ENCODE data around the gene CST7. TPM values are rescaled to one million over a fixed set of nuclear protein-coding genes. Genes with fewer than 3 reads are reported as not detected.
A peak's percentile ranks its signal among the peaks of the same experiment; 100 is the strongest.

Gene CST7
- total RNA-seq, 4 donors from 2014 or later = 4.2 to 4.7 (median 4.4) TPM; not detected in 1

DNA sequence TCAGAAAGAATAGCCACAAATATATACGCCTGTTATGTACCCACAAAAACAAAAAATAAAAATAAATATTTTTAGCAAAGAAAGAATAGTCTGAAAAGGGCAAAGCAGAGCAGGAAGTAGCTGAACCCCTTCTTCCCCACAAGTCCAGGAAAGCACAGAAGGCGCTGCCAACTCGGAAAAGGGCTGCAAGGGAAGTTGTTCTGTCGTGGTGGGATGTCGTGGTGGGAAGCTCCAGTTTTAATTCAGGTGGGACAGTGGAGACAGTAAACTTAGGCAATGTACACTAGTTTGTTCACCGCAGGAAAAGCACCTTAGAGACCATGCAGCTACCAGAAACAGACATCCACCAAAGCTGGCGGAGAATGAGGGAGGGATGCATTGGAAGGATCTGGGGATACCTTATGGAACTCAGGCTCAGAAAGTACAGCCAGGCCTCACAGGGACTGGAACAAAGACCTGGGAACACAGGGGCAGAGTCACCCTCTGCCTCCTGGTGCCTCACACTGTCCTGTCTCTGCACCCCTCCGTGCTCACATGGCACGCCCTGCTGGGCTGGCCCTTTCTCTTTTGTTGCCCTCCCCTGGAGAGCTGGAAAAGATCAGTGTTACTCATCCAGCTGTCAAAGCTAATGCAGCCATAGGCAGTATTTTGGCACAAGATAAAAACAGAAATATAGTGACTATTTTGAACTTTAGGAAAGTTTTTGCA, 46.8 kb downstream of the CST7 start:
- H3K9me3 ChIP-seq = no peaks in the 10 kb centered on the region
- H3K36me3 ChIP-seq = no peaks in the 10 kb centered on the region
- H3K4me1 ChIP-seq = peaks cover 0 to 52% (median 6%) of the 10 kb centered on the region in 4 donors
- no peak overlapping the region for H3K4me3 ChIP-seq
- TF ChIP-seq, protein P1, sequence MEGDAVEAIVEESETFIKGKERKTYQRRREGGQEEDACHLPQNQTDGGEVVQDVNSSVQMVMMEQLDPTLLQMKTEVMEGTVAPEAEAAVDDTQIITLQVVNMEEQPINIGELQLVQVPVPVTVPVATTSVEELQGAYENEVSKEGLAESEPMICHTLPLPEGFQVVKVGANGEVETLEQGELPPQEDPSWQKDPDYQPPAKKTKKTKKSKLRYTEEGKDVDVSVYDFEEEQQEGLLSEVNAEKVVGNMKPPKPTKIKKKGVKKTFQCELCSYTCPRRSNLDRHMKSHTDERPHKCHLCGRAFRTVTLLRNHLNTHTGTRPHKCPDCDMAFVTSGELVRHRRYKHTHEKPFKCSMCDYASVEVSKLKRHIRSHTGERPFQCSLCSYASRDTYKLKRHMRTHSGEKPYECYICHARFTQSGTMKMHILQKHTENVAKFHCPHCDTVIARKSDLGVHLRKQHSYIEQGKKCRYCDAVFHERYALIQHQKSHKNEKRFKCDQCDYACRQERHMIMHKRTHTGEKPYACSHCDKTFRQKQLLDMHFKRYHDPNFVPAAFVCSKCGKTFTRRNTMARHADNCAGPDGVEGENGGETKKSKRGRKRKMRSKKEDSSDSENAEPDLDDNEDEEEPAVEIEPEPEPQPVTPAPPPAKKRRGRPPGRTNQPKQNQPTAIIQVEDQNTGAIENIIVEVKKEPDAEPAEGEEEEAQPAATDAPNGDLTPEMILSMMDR (IDR thresholded peaks at IDR 0.05) = no peak
- no peak for TF ChIP-seq POLR2A (IDR thresholded peaks at IDR 0.05)
- H3K27ac ChIP-seq = no peak overlapping the region
- no peak for DNase-seq
- no peaks in the 10 kb centered on the region for H3K27me3 ChIP-seq

DNA sequence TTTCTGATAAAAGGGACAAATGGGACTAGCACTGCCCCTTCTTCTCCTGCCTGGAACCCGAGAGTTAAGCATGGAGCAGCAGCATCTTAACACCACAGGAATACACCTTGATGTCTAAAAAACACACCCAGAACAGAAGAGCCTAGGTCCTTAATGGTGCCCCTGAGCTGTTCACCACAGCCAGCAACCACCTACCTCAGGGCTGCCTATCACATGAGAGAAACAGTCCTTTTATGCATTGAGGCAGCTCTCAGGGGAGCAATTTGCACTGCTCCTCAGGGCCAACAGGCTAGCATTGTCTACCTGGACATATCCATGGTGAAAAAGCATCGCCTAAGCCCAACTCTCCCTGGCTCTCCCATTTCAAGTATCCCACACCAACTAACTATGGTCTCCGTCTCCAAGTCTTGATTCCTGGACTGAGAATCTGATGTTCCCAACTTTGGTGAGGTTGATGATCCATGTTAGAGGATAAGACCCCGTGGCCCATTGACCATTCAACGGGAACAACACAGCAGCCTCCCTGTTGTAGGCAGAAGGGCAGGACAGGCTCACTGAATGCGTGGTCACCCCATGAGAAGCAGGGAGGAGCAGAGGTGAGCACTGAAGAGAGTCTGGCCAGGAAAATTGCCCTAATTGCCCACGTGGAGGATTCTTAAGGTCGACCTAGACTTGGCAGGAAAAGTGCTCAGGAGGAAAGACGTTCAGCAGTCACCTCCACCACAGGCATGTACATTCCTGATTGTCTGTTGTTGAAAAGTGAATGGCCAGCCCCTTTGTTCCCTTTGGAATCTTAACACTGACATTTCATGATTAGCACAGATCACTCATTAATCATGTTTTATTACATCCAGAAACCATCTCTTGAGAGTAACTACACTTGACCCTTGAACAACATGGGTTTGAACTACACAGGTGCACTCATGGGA, 47.6 kb downstream of the CST7 start:
- peak overlapping the region in 2 of 4 donors; percentile 29 to 74 for H3K27ac ChIP-seq
- no peaks in the 10 kb centered on the region for H3K36me3 ChIP-seq
- DNase-seq = peak in 1 of 3 donors; percentile 53
- no peaks in the 10 kb centered on the region for H3K27me3 ChIP-seq
- TF ChIP-seq, protein P1 (IDR thresholded peaks at IDR 0.05) = peak in 2 of 6 experiments; percentile 4 to 17
- no peak for TF ChIP-seq POLR2A (IDR thresholded peaks at IDR 0.05)
- H3K4me3 ChIP-seq = no peak overlapping the region
- peaks cover 0 to 44% (median 4%) of the 10 kb centered on the region in 4 donors for H3K4me1 ChIP-seq
- H3K9me3 ChIP-seq = no peaks in the 10 kb centered on the region

DNA sequence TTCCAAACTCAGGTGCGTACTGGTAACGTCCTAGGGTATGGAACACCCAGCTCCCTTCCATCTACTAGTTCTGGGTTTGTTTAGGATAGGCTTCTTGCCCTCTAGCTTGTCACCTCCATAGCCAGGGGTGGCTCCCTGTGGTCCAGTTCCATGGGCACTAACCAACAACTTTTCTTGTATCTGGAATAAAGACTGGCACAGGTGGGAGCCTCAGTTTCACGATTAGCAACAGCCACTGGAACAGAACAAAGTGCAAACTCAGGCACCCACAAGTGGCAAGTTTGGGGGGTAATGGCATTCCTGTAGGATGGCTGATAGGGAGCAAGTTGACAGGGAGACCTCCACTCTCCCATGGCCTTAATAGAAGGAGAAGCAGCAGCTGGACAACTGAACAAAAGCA, 49.1 kb downstream of the CST7 start:
- no peak for DNase-seq
- Histone ChIP-seq H3K36me3 (no peaks in the 10 kb centered on the region), H3K27me3 (no peaks in the 10 kb centered on the region), H3K27ac (peak overlapping the region in 2 of 4 donors; percentile 62 to 64), H3K9me3 (no peaks in the 10 kb centered on the region), H3K4me3 (no peak overlapping the region), H3K4me1 (peaks cover 0 to 40% (median 3%) of the 10 kb centered on the region in 4 donors)
- TF ChIP-seq, protein P1 (IDR thresholded peaks at IDR 0.05) = no peak
- no peak for TF ChIP-seq POLR2A (IDR thresholded peaks at IDR 0.05)

- Histone ChIP-seq H3K27me3 (no peaks in the 10 kb centered on the region), H3K9me3 (no peaks in the 10 kb centered on the region), H3K4me1 (peaks cover 0 to 33% (median 1%) of the 10 kb centered on the region in 4 donors), H3K4me3 (no peak overlapping the region), H3K27ac (peak overlapping the region in 2 of 4 donors; percentile 62 to 64), H3K36me3 (no peaks in the 10 kb centered on the region)
- peak in 2 of 3 donors; percentile 6 to 57 for DNase-seq
- TF ChIP-seq, protein P1 (IDR thresholded peaks at IDR 0.05) = no peak
- no peak for TF ChIP-seq POLR2A (IDR thresholded peaks at IDR 0.05)
Measured at GRCh38 chr20:24998631-24999445, 49.8 kb downstream of the CST7 start.

DNA sequence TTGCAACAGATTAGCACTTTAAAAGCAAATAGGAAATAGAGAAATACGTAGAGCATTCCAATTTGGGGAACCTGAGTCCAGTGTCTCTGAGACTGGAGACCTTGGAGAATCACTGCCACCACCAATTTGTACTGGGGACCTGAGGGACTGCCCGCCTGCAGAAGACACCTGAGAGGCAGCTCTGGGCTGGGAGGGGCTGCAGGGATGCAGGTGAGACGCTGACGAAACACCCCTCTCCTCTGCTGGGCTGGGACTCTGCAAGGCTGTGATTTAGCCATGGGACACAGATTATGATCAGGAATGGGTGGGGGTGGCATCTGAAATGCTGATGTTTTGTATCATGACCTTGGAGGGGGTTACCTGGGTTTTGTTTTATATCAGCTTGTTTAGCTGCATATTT, 50.5 kb downstream of the CST7 start:
- TF ChIP-seq, protein P1 (IDR thresholded peaks at IDR 0.05) = no peak
- no peak for TF ChIP-seq POLR2A (IDR thresholded peaks at IDR 0.05)
- H3K9me3 ChIP-seq = no peaks in the 10 kb centered on the region
- H3K36me3 ChIP-seq = no peaks in the 10 kb centered on the region
- H3K4me3 ChIP-seq = no peak overlapping the region
- no peaks in the 10 kb centered on the region for H3K27me3 ChIP-seq
- peak overlapping the region in 1 of 4 donors; percentile 25 for H3K27ac ChIP-seq
- peaks cover 0 to 31% (median 1%) of the 10 kb centered on the region in 4 donors for H3K4me1 ChIP-seq
- peak in 1 of 3 donors; percentile 7 for DNase-seq
